WERI-Rb-1 (cell line): ENCODE data around the gene MOSMO.

ENCODE experiments used
- DNase-seq: peaks from one replicate; pipeline ENCODE4 v3.0.0-alpha.2; 2020
- H3K27ac ChIP-seq: fragments of 250-450 bp; sonication (Bioruptor Pico); 2 replicates; pipeline ENCODE4 v1.5.1; 2020; ENCODE audit warnings: mild to moderate bottlenecking, moderate library complexity
- H3K27me3 ChIP-seq: fragments of 250-450 bp; sonication (Bioruptor Pico); 2 replicates; pipeline ENCODE4 v1.5.1; 2021; ENCODE audit warnings: mild to moderate bottlenecking, low read depth, moderate library complexity; ENCODE audit not compliant: insufficient read depth, severe bottlenecking
- H3K36me3 ChIP-seq: fragments of 250-450 bp; sonication (Bioruptor Pico); 2 replicates; pipeline ENCODE4 v1.5.1; 2020; ENCODE audit warnings: mild to moderate bottlenecking, moderate library complexity
- H3K4me3 ChIP-seq: 2 replicates; pipeline ENCODE4 v1.5.1; 2011; ENCODE audit warnings: low read depth, mild to moderate bottlenecking, control low read depth, low read length
- H3K9me3 ChIP-seq: fragments of 250-450 bp; sonication (Bioruptor Pico); 2 replicates; pipeline ENCODE4 v1.5.1; 2021; ENCODE audit warnings: mild to moderate bottlenecking, moderate library complexity; ENCODE audit not compliant: severe bottlenecking
- TF ChIP-seq, protein P1 (sequence below): IDR thresholded peaks from 2 replicates; pipeline ENCODE4 v1.5.1; 2011; ENCODE audit warnings: low read depth, mild to moderate bottlenecking, control low read depth, inconsistent platforms, low read length

Gene MOSMO

GRCh38 chr16:21987498-21987897, 20.4 kb upstream of the MOSMO start:
- TF ChIP-seq, protein P1, sequence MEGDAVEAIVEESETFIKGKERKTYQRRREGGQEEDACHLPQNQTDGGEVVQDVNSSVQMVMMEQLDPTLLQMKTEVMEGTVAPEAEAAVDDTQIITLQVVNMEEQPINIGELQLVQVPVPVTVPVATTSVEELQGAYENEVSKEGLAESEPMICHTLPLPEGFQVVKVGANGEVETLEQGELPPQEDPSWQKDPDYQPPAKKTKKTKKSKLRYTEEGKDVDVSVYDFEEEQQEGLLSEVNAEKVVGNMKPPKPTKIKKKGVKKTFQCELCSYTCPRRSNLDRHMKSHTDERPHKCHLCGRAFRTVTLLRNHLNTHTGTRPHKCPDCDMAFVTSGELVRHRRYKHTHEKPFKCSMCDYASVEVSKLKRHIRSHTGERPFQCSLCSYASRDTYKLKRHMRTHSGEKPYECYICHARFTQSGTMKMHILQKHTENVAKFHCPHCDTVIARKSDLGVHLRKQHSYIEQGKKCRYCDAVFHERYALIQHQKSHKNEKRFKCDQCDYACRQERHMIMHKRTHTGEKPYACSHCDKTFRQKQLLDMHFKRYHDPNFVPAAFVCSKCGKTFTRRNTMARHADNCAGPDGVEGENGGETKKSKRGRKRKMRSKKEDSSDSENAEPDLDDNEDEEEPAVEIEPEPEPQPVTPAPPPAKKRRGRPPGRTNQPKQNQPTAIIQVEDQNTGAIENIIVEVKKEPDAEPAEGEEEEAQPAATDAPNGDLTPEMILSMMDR = no peak
- Histone ChIP-seq H3K9me3 (no peaks in the 10 kb centered on the region), H3K27ac (no peak overlapping the region), H3K36me3 (peaks cover 30% of the 10 kb centered on the region), H3K27me3 (no peaks in the 10 kb centered on the region), H3K4me3 (no peak overlapping the region)
- no peak for DNase-seq

- Histone ChIP-seq H3K4me3 (no peak overlapping the region), H3K9me3 (no peaks in the 10 kb centered on the region), H3K27ac (no peak overlapping the region), H3K36me3 (peaks cover 13% of the 10 kb centered on the region), H3K27me3 (no peaks in the 10 kb centered on the region)
- DNase-seq = no peak
- TF ChIP-seq, protein P1 = no peak
Measured at GRCh38 chr16:21989133-21989532, 18.8 kb upstream of the MOSMO start.

- Histone ChIP-seq H3K27ac (no peak overlapping the region), H3K36me3 (peaks cover 7% of the 10 kb centered on the region), H3K27me3 (no peaks in the 10 kb centered on the region), H3K9me3 (no peaks in the 10 kb centered on the region), H3K4me3 (no peak overlapping the region)
- DNase-seq = no peak
- TF ChIP-seq, protein P1 = no peak
Measured at GRCh38 chr16:21989751-21990150, 18.2 kb upstream of the MOSMO start.

GRCh38 chr16:21990381-21990944, 17.4 kb upstream of the MOSMO start:
- Histone ChIP-seq H3K27ac (no peak overlapping the region), H3K4me3 (no peak overlapping the region), H3K27me3 (no peaks in the 10 kb centered on the region), H3K9me3 (no peaks in the 10 kb centered on the region), H3K36me3 (0 out of 2 replicates have a peak, but pooled peaks cover 4% of the 10 kb centered on the region)
- DNase-seq = no peak
- TF ChIP-seq, protein P1 = no peak

DNA sequence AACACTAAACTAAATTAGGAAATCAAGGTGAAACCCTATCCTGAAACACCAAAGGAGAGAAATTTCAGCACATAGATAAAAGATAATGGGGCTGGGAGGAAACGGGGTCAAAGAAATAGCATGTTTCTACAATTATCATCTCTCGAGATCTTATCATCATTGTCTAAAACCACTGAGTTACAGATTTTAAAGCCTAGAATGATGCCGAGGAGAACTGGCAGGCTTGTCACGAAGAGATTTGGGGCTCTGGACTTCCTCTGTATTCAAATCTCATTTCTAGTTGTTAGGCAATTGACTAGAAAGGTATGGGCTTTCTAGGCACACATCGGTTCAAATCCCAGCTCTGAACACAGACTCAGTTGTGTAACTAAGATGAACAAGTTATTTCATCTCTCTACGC, 16.3 kb upstream of the MOSMO start:
- no peaks in the 10 kb centered on the region for H3K27me3 ChIP-seq
- no peak overlapping the region for H3K27ac ChIP-seq
- no peaks in the 10 kb centered on the region for H3K9me3 ChIP-seq
- 0 out of 2 replicates have a peak, but pooled peaks cover 1% of the 10 kb centered on the region for H3K36me3 ChIP-seq
- no peak for DNase-seq
- TF ChIP-seq, protein P1 = no peak
- H3K4me3 ChIP-seq = no peak overlapping the region

DNA sequence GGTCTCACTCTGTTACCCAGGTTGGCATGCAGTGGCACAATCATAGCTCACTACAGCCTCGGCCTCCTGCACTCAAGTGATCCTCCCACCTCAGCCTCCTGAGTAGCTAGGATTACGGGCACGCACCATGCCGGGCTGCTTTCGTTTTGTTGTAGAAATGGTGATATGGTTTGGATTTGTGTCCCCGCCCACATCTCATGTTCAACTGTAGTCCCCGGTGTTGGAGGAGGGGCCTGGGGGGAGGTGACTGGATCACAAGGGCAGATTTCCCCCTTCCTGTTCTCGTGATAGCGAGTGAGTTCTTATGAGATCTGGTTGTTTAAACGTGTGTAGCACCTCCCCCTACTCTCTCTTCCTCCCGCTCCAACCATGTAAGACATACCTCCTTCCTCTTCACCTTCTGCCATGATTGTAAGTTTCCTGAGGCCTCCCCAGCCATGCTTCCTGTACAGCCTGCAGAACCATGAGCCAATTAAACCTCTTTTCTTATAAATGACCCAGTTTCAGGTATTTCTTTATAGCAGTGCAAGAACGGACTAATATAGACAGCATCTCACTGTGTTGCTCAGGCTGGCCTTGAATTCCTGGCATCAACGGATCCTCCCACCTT, 12.9 kb upstream of the MOSMO start:
- Histone ChIP-seq H3K36me3 (no peaks in the 10 kb centered on the region), H3K27me3 (no peaks in the 10 kb centered on the region), H3K4me3 (no peak overlapping the region), H3K9me3 (no peaks in the 10 kb centered on the region), H3K27ac (no peak overlapping the region)
- TF ChIP-seq, protein P1 = no peak
- no peak for DNase-seq
